Measurements from ENCODE around the gene GLIPR1L2.

The GLIPR1L2 gene

GRCh38 chr12:75459755-75460154 lies 68.9 kb downstream of the GLIPR1L2 start:
- in situ Hi-C loops (cut with HindIII; ENCODE audit: low pct_ligation_motif_present, low pct_unique_long_range_greater_than_20kb, low sequenced_read_pairs): no loop called here
- no peak for DNase-seq

- DNase-seq: no peak
- in situ Hi-C loops (cut with HindIII; ENCODE audit: low pct_ligation_motif_present, low pct_unique_long_range_greater_than_20kb, low sequenced_read_pairs): no loop called here
These were observed 69.3 kb downstream of the GLIPR1L2 start for GRCh38 chr12:75460204-75460603.

GRCh38 chr12:75471902-75472890 lies 81.3 kb downstream of the GLIPR1L2 start:
- DNase-seq: no peak
- in situ Hi-C loops (cut with HindIII; ENCODE audit: low pct_ligation_motif_present, low pct_unique_long_range_greater_than_20kb, low sequenced_read_pairs): no loop called here

- in situ Hi-C loops (cut with HindIII; ENCODE audit: low pct_ligation_motif_present, low pct_unique_long_range_greater_than_20kb, low sequenced_read_pairs): no loop called here
- DNase-seq: no peak
These were observed 83.2 kb downstream of the GLIPR1L2 start for GRCh38 chr12:75474116-75474515.

- in situ Hi-C loops (cut with HindIII; ENCODE audit: low pct_ligation_motif_present, low pct_unique_long_range_greater_than_20kb, low sequenced_read_pairs): no loop called here
- no peak for DNase-seq
These were observed 85.2 kb downstream of the GLIPR1L2 start for GRCh38 chr12:75476071-75476470.

- DNase-seq: no peak
- in situ Hi-C loops (cut with HindIII; ENCODE audit: low pct_ligation_motif_present, low pct_unique_long_range_greater_than_20kb, low sequenced_read_pairs): no loop called here
These were observed 86.2 kb downstream of the GLIPR1L2 start for GRCh38 chr12:75477137-75477536.

GRCh38 chr12:75478116-75478794 lies 87.4 kb downstream of the GLIPR1L2 start:
- no peak for DNase-seq
- in situ Hi-C loops (cut with HindIII; ENCODE audit: low pct_ligation_motif_present, low pct_unique_long_range_greater_than_20kb, low sequenced_read_pairs): no loop called here

GRCh38 chr12:75479963-75480461 lies 89.1 kb downstream of the GLIPR1L2 start:
- in situ Hi-C loops (cut with HindIII; ENCODE audit: low pct_ligation_motif_present, low pct_unique_long_range_greater_than_20kb, low sequenced_read_pairs): no loop called here
- DNase-seq: peak; percentile 72

GRCh38 chr12:75480469-75480949 lies 89.6 kb downstream of the GLIPR1L2 start, which contains the start of gene GLIPR1:
TSS of gene GLIPR1 (plus strand) at chr12:75480755. CDS start at chr12:75480881, 126 bp downstream.
- peak; percentile 99 for DNase-seq
- in situ Hi-C loops (cut with HindIII; ENCODE audit: low pct_ligation_motif_present, low pct_unique_long_range_greater_than_20kb, low sequenced_read_pairs): no loop called here

GRCh38 chr12:75481013-75481705 lies 90.3 kb downstream of the GLIPR1L2 start:
- DNase-seq: peak; percentile 39
- in situ Hi-C loops (cut with HindIII; ENCODE audit: low pct_ligation_motif_present, low pct_unique_long_range_greater_than_20kb, low sequenced_read_pairs): no loop called here

GRCh38 chr12:75481774-75482173 lies 90.9 kb downstream of the GLIPR1L2 start:
- in situ Hi-C loops (cut with HindIII; ENCODE audit: low pct_ligation_motif_present, low pct_unique_long_range_greater_than_20kb, low sequenced_read_pairs): no loop called here
- peak; percentile 33 for DNase-seq
